ENCODE data around the gene TLE4.
"Not testable (repeated sequence)": the region's sequence is repeated elsewhere in the genome, so short reads cannot be mapped to it uniquely, and the experiment has no call there.

Gene TLE4

DNA sequence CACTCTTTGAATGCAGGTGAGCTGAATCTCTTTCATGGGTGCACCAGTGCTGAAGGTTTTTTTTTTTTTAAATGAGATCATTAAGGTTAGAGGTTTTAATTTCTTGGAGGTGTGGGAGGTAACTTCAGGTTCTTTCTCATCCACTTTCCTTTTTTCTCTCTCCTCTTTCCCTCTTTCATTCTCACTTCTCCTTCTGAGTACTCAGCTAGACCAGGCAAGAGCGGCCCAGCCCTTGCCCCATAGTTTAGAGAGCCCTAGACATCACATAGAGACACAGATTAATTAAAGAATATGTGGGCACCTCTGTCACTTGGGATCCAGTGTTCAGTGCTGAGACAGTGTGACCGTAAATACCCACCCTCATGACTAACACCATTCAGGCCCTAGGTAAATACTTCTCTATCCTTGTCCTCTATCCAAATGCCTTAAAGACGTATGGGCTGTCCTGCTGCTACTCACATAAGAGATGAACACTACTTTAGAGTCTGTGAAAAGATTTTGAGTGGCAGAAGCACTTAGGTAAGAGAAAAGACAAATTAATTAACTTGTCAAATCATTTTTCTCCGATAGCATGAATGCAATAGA, 174.1 kb downstream of the TLE4 start:
- DNase-seq = no peak

GRCh38 chr9:79751895-79752466, 180.2 kb downstream of the TLE4 start:
- not testable (repeated sequence) for DNase-seq

GRCh38 chr9:79756414-79756813, 184.6 kb downstream of the TLE4 start:
- no peak for DNase-seq

GRCh38 chr9:79757074-79757473, 185.3 kb downstream of the TLE4 start:
- DNase-seq = no peak

DNA sequence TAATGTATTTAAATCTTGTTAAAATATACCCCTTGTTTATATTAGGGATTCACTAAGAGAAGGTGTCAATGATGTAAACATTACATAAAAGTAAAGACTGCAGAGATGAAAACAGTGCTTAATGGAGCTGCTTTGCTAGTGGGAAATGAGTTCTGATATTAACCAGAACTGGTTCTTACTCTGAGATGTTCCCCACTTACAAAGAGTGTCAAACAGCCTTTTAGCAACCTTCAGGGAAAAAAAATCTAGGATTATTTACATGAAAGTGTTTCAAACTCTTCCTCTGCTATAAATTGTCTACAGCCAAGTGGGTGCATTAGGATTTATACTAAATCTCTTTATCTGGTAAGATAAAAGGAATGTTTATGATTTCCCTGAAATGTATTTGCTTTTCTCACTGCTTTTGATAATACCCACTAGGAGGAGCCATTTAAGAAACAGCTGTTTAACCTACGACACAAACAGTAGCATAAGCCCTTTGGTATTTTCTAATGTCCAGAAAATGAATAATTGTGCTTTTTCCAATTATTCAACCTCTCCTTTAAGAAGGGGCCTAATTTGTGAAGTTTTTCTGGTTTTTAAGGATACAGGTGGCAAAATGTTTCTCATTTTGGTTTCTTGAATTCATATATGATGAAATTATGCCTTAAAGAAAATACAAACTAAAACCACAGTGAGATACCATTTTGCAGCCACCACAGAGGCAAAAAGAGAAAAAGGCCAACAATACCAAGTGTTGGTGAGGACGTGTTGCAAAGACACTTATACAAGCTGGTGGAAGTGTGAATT, 186.3 kb downstream of the TLE4 start:
- DNase-seq = no peak

- no peak for DNase-seq
Measured at GRCh38 chr9:79759460-79759859, 187.7 kb downstream of the TLE4 start.

DNA sequence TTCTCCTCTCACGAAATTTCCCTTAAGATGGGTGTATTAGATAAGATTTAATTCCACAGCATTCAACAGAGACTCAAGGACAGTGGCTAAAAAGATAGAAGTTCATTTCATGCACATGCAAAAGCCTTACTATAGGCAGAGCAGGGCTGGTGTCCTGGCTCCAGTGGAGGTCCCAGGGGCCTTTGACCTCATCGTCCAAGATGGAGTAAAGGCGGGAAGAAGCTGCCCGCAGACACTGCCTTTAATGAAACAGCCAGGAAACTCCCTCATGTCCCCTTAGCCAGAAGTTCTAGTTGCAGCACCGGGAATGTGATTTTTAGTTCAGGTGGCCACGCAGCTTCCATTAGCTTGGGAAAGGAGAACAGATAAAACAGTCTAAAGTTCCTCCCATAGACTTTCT, 190.3 kb downstream of the TLE4 start:
- DNase-seq = no peak

DNA sequence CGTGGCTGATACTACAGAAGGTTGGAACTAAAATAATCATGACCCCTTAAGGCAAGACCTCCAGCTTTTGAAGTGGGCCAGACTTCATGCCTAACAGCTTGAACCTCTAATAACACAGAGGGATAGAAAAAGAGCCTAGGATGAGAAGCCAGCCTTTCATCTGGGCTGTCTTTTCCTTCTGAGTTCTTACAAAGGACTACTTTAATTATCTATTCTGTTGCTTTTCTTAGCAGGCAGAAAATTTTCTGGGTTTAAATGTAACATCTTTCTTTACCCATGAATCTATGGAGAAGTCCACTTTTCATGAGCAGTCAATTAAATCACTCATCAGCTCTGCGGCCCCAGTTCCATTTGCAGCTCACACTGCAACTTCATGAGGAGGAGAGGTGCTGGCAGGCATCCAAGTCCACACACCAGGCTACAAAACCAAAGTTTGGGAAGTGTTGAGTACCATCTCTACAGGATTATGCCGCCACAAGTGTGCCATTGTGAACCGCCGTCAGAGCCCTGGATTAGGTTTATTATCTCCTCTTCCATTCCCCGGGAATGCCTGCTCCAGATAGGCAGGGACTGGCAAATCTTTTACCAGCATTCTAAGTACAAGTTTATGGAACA, 192.0 kb downstream of the TLE4 start:
- DNase-seq = no peak

DNA sequence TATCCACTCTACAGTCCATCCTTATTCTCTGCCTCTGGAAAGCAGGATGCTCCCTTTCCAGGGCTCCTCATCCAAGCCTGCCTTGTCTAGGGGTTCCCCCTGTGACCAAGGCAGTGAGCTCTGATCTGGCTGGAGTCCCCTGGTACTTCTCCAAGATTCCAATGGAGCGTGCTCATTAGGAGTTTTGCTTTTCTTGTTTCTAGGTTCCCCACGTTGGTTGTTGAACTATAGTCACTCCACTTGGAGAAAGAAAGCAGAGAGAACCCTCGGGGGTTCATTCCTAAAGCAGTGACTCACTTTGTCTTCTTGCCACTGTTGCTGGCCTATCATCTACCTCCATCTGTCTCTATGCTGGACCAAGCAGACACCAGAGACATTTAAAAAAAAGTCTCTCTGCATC, 192.6 kb downstream of the TLE4 start:
- no peak for DNase-seq

DNA sequence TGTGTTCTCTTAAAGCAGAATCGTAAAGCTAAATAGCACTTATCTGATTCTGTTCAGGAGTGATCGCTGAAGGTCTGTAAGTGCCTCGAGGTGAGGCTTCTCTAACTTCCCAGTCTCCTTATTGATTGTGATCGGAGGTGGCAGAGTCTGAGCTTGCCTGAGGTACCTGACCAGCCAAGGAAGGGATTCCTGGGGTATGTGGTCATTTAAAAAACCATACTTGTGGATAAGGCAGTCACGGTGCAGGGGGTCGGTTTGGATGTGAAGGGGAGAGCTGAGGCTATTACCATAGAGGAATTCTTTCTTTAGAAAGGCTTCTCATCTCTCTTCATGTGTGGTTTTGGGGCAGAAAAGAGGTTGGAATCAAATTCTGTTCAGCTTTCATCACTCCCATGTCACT, 193.7 kb downstream of the TLE4 start:
- no peak for DNase-seq

DNA sequence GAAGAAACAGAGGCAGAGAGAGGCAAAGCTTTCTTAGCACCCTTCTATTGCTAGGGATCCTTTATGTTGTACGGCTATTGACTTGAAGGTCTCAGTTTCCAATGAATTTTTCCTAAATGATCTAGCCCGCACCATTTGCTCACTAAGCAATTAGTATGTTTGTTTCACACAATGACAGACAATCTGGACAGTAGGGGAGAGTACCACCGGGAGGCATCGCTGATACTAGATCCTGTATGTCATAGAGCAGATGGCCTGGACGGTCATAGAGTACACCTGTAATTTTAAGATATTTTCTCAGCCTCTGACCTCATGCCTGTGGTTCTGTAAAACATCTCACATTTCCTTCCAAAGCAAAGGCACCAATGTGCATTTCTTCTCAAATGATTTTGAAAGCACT, 194.3 kb downstream of the TLE4 start:
- DNase-seq = no peak

DNA sequence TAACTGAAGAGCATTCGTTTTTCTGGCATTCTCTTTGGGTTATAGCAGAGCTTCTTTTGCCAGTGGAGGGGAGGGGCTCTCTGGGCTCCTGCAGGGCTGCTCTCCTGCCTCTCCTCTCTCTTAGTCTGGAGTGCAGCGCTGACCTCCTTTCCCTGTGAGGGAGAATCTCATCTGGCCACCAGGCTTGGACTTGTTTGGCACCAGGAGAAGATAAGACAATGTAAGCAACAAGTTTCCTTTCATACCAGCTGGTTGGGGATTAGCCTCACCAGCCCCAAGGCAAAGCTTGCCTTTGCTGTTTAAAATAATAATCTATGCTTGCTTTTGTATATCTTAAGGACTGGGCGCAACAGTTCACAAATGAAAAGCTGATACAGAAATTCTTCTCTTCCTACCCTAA, 196.4 kb downstream of the TLE4 start:
- DNase-seq = no peak

- DNase-seq = no peak
Measured at GRCh38 chr9:79769476-79770275, 197.9 kb downstream of the TLE4 start.

GRCh38 chr9:79774356-79774755, 202.6 kb downstream of the TLE4 start:
- DNase-seq = no peak
